ENCODE results near the gene RABEP2.

Gene RABEP2

GRCh38 chr16:28900601-28901000 lies 24.4 kb downstream of the RABEP2 start:
- DNase-seq (ENCODE audit: extremely low spot score) = no peak
- TF ChIP-seq BHLHE40 (IDR thresholded peaks at IDR 0.05; ENCODE audit: borderline replicate concordance) (no peak), FOXK2 (IDR thresholded peaks at IDR 0.05) (no peak), SP1 (IDR thresholded peaks at IDR 0.05) (no peak), ARNT (IDR thresholded peaks at IDR 0.05) (no peak), L3MBTL2 (conservative IDR thresholded peaks at IDR 0.05) (no peak), NFRKB (IDR thresholded peaks at IDR 0.05) (no peak), FOXA1 (IDR thresholded peaks at IDR 0.05) (no peak), LEF1 (IDR thresholded peaks at IDR 0.05; ENCODE audit: borderline replicate concordance) (no peak), HDGF (IDR thresholded peaks at IDR 0.05; ENCODE audit: borderline replicate concordance) (no peak), CTBP1 (IDR thresholded peaks at IDR 0.05; ENCODE audit: borderline replicate concordance) (no peak), TARDBP (IDR thresholded peaks at IDR 0.05) (no peak), FOXM1 (IDR thresholded peaks at IDR 0.05; ENCODE audit: borderline replicate concordance) (no peak)
- TF ChIP-seq, protein P1, sequence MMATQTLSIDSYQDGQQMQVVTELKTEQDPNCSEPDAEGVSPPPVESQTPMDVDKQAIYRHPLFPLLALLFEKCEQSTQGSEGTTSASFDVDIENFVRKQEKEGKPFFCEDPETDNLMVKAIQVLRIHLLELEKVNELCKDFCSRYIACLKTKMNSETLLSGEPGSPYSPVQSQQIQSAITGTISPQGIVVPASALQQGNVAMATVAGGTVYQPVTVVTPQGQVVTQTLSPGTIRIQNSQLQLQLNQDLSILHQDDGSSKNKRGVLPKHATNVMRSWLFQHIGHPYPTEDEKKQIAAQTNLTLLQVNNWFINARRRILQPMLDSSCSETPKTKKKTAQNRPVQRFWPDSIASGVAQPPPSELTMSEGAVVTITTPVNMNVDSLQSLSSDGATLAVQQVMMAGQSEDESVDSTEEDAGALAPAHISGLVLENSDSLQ (IDR thresholded peaks at IDR 0.05) = no peak
- CTCF ChIA-PET = no interaction called here
- POLR2A ChIA-PET = interaction anchor here (0.7 kb wide), 1 partner anchor 36 kb away, joined by 5 read pairs; no protein-coding TSS in a partner anchor

DNA sequence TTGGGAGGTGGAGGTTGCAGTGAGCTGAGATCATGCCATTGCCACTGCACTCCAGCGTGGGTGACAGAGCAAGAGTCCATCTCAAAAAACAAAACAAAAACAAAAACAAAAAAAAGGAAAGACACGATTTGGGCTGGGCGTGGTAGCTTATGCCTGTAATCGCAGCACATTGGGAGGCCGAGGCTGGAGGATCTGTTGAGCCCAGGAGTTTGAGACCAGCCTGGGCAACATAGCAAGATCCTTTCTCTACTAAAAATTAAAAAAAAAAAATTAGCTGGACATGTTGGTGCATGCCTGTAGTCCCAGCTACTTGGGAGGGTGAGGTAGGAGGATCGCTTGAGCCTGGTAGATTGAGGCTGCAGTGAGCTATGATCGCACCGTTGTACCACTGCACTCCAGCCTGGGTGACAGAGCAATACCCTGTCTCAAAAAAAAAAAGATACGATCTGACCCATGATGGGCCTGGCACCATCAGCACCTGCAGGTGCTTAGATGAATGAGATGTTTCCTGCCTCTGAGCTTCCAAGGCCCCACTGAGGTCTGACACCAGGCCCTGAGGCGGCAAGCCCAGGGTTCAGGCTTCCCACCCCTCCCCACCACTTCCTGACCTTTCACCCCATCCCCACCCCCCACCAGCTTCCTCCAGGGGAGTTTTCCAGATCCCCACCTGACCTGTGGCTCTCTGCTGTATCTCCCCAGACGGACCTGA lies 25.0 kb downstream of the RABEP2 start:
- ChIA-PET CTCF (interaction anchor here (0.6 kb wide), 1 partner anchor 867 kb away, joined by 3 read pairs; no protein-coding TSS in a partner anchor), POLR2A (interaction anchor here (0.7 kb wide), 1 partner anchor 35 kb away, joined by 5 read pairs; no protein-coding TSS in a partner anchor)
- no peak for DNase-seq (ENCODE audit: extremely low spot score)
- TF ChIP-seq SP1 (IDR thresholded peaks at IDR 0.05) (no peak), ARNT (IDR thresholded peaks at IDR 0.05) (no peak), L3MBTL2 (conservative IDR thresholded peaks at IDR 0.05) (no peak), LEF1 (IDR thresholded peaks at IDR 0.05; ENCODE audit: borderline replicate concordance) (no peak), SUZ12 (IDR thresholded peaks at IDR 0.05) (no peak), ELF4 (IDR thresholded peaks at IDR 0.05) (no peak), BHLHE40 (IDR thresholded peaks at IDR 0.05; ENCODE audit: borderline replicate concordance) (no peak), TARDBP (IDR thresholded peaks at IDR 0.05) (no peak), ZNF384 (IDR thresholded peaks at IDR 0.05) (no peak), FOXK2 (IDR thresholded peaks at IDR 0.05) (no peak)
- TF ChIP-seq, protein P1 (IDR thresholded peaks at IDR 0.05) = no peak

GRCh38 chr16:28898942-28899341 lies 26.1 kb downstream of the RABEP2 start:
- ChIA-PET CTCF (no interaction called here), POLR2A (no interaction called here)
- DNase-seq (ENCODE audit: extremely low spot score) = no peak
- TF ChIP-seq HDGF (IDR thresholded peaks at IDR 0.05; ENCODE audit: borderline replicate concordance) = no peak
- TF ChIP-seq, protein P1 (IDR thresholded peaks at IDR 0.05) = no peak
- TF ChIP-seq LEF1 (IDR thresholded peaks at IDR 0.05; ENCODE audit: borderline replicate concordance) = no peak
- no peak for TF ChIP-seq NFRKB (IDR thresholded peaks at IDR 0.05)
- no peak for TF ChIP-seq SUZ12 (IDR thresholded peaks at IDR 0.05)
- no peak for TF ChIP-seq BHLHE40 (IDR thresholded peaks at IDR 0.05; ENCODE audit: borderline replicate concordance)
- no peak for TF ChIP-seq FOXA1 (IDR thresholded peaks at IDR 0.05)
- TF ChIP-seq L3MBTL2 (conservative IDR thresholded peaks at IDR 0.05) = no peak
- TF ChIP-seq CTBP1 (IDR thresholded peaks at IDR 0.05; ENCODE audit: borderline replicate concordance) = no peak
- no peak for TF ChIP-seq SP1 (IDR thresholded peaks at IDR 0.05)
- TF ChIP-seq ARNT (IDR thresholded peaks at IDR 0.05) = no peak

DNA sequence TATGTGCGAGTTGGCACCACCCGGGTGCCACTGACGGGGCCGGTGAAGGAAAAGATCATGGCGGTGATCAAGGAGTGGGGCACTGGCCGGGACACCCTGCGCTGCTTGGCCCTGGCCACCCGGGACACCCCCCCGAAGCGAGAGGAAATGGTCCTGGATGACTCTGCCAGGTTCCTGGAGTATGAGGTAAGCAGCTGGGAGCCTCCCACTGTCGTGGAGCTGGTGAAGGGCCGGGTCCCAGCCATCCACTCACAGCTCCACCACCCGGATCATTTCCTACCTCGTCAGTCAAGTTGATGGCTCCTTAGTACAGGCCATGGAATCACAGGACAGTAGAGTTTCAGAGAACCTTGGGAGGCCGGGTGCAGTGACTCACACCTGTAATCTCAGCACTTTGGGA lies 26.8 kb downstream of the RABEP2 start:
- CTCF ChIA-PET = no interaction called here
- no peak for TF ChIP-seq BHLHE40 (IDR thresholded peaks at IDR 0.05; ENCODE audit: borderline replicate concordance)
- TF ChIP-seq SUZ12 (IDR thresholded peaks at IDR 0.05) = no peak
- TF ChIP-seq CTBP1 (IDR thresholded peaks at IDR 0.05; ENCODE audit: borderline replicate concordance) = no peak
- TF ChIP-seq HDGF (IDR thresholded peaks at IDR 0.05; ENCODE audit: borderline replicate concordance) = no peak
- no peak for TF ChIP-seq ELF4 (IDR thresholded peaks at IDR 0.05)
- no peak for TF ChIP-seq FOXM1 (IDR thresholded peaks at IDR 0.05; ENCODE audit: borderline replicate concordance)
- no peak for TF ChIP-seq FOXK2 (IDR thresholded peaks at IDR 0.05)
- no peak for TF ChIP-seq TARDBP (IDR thresholded peaks at IDR 0.05)
- TF ChIP-seq ARNT (IDR thresholded peaks at IDR 0.05) = no peak
- TF ChIP-seq LEF1 (IDR thresholded peaks at IDR 0.05; ENCODE audit: borderline replicate concordance) = no peak
- TF ChIP-seq ZNF384 (IDR thresholded peaks at IDR 0.05) = no peak
- TF ChIP-seq L3MBTL2 (conservative IDR thresholded peaks at IDR 0.05) = no peak
- TF ChIP-seq, protein P1 (IDR thresholded peaks at IDR 0.05) = no peak
- no peak for DNase-seq (ENCODE audit: extremely low spot score)
- POLR2A ChIA-PET = no interaction called here

DNA sequence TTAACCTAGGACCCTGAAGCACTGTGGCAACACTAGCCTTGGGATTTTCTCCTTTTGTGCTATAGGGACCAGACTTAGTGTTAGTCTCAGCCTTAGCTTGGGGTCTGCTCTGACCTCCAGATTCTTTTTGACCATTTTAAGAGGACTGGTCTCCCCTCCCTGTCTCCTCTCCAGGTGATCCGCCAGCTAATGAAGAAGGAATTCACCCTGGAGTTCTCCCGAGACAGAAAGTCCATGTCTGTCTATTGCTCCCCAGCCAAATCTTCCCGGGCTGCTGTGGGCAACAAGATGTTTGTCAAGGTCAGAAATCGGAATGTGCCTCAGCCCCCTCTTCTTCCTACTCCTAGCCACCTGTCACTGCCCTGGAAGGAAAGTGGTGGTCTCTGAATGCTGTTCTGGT lies 27.2 kb downstream of the RABEP2 start:
- DNase-seq (ENCODE audit: extremely low spot score) = no peak
- ChIA-PET CTCF (no interaction called here), POLR2A (no interaction called here)
- TF ChIP-seq SP1 (IDR thresholded peaks at IDR 0.05) (no peak), HDGF (IDR thresholded peaks at IDR 0.05; ENCODE audit: borderline replicate concordance) (no peak), FOXM1 (IDR thresholded peaks at IDR 0.05; ENCODE audit: borderline replicate concordance) (no peak), FOXA1 (IDR thresholded peaks at IDR 0.05) (no peak), LEF1 (IDR thresholded peaks at IDR 0.05; ENCODE audit: borderline replicate concordance) (no peak), L3MBTL2 (conservative IDR thresholded peaks at IDR 0.05) (no peak), TARDBP (IDR thresholded peaks at IDR 0.05) (no peak), FOXK2 (IDR thresholded peaks at IDR 0.05) (no peak), ZNF384 (IDR thresholded peaks at IDR 0.05) (no peak), NFRKB (IDR thresholded peaks at IDR 0.05) (no peak), ELF4 (IDR thresholded peaks at IDR 0.05) (no peak), BHLHE40 (IDR thresholded peaks at IDR 0.05; ENCODE audit: borderline replicate concordance) (no peak)
- TF ChIP-seq, protein P1 (IDR thresholded peaks at IDR 0.05) = no peak
